NCI-H2107 treated with DMSO at 0.1 percent for 48 hours (cell line): Measurements from ENCODE around the gene DLX3.
A peak's percentile ranks its signal among the peaks of the same experiment; 100 is the strongest.

Source experiments
- DNase-seq: peaks from one replicate; lab custom pipeline; 2025; ENCODE audit not compliant: unreplicated experiment; lab: John Stamatoyannopoulos, UW

Gene DLX3

GRCh38 chr17:49973271-49973615 lies 21.8 kb downstream of the DLX3 start:
- no peak for DNase-seq

- no peak for DNase-seq
These were observed 22.3 kb downstream of the DLX3 start for GRCh38 chr17:49972486-49973270.

GRCh38 chr17:49971848-49972485 lies 23.1 kb downstream of the DLX3 start:
- no peak for DNase-seq

- DNase-seq = no peak
These were observed 23.7 kb downstream of the DLX3 start for GRCh38 chr17:49971199-49971847.

GRCh38 chr17:49970498-49970897 lies 24.5 kb downstream of the DLX3 start:
- DNase-seq = no peak

GRCh38 chr17:49969795-49970389 lies 25.1 kb downstream of the DLX3 start:
- DNase-seq = no peak

- DNase-seq = no peak
These were observed 25.8 kb downstream of the DLX3 start, which contains the start of gene DLX4 for GRCh38 chr17:49969134-49969759. Gene DLX4, plus strand, starts transcription at chr17:49969190. Its CDS starts 279 bp downstream, at chr17:49969469.

- DNase-seq = peak; percentile 46
These were observed 26.5 kb downstream of the DLX3 start for GRCh38 chr17:49968405-49969133.

- no peak for DNase-seq
These were observed 27.2 kb downstream of the DLX3 start for GRCh38 chr17:49967621-49968404.

GRCh38 chr17:49967205-49967604 lies 27.8 kb downstream of the DLX3 start:
- DNase-seq = no peak

- no peak for DNase-seq
These were observed 28.3 kb downstream of the DLX3 start for GRCh38 chr17:49966767-49967166.

GRCh38 chr17:49965524-49965909 lies 29.5 kb downstream of the DLX3 start:
- DNase-seq = no peak

- no peak for DNase-seq
These were observed 30.1 kb downstream of the DLX3 start for GRCh38 chr17:49964769-49965523.

GRCh38 chr17:49964303-49964768 lies 30.7 kb downstream of the DLX3 start:
- no peak for DNase-seq

GRCh38 chr17:49963626-49964302 lies 31.3 kb downstream of the DLX3 start:
- no peak for DNase-seq

GRCh38 chr17:49963309-49963625 lies 31.8 kb downstream of the DLX3 start:
- DNase-seq = no peak

- no peak for DNase-seq
These were observed 32.3 kb downstream of the DLX3 start for GRCh38 chr17:49962599-49963308.
